Subcutaneous adipose tissue (tissue), 4 donors: ENCODE data around the gene BZW2. TPM values are rescaled to one million over a fixed set of nuclear protein-coding genes. Genes with fewer than 3 reads are reported as not detected.

Experiments used
- CTCF ChIP-seq: fragments of 450-650 bp; IDR thresholded peaks from one replicate; pipeline ENCODE4 v1.5.1; 2016; ENCODE audit warnings: low read depth, mild to moderate bottlenecking, control low read depth, antibody characterized with exemption, moderate library complexity
- total RNA-seq, 4 donors: library from RNA; depleted of rRNA; stranded (reverse); fragments of >200 nt; gene quantifications; one replicate each; pipeline ENCODE4 v1.1.0, GENCODE V29; 2016

BZW2 gene
- total RNA-seq, 4 donors from 2014 or later: 39.0 to 94.6 (median 46.1) TPM

- no peak for TF ChIP-seq CTCF
Measured at GRCh38 chr7:16743236-16743635, 97.3 kb downstream of the BZW2 start.

- no peak for TF ChIP-seq CTCF
Measured at GRCh38 chr7:16744518-16745250, 98.7 kb downstream of the BZW2 start.

GRCh38 chr7:16745645-16746044, 99.7 kb downstream of the BZW2 start:
- TF ChIP-seq CTCF: no peak

GRCh38 chr7:16747102-16747501, 101.1 kb downstream of the BZW2 start:
- TF ChIP-seq CTCF: no peak

GRCh38 chr7:16753102-16753931, 107.3 kb downstream of the BZW2 start, which contains the start of gene TSPAN13:
Gene TSPAN13 (plus strand): TSS chr7:16753755. CDS start chr7:16753968, 213 bp downstream.
- no peak for TF ChIP-seq CTCF

- no peak for TF ChIP-seq CTCF
Measured at GRCh38 chr7:16753932-16754855, 108.2 kb downstream of the BZW2 start.
